Measurements from ENCODE around the gene CFB. TPM values are rescaled to one million over a fixed set of nuclear protein-coding genes. Genes with fewer than 3 reads are reported as not detected.
A peak's percentile ranks its signal among the peaks of the same experiment; 100 is the strongest.

Gene CFB
- total RNA-seq, 1 donor from 2014 or later = 1.4 TPM

DNA sequence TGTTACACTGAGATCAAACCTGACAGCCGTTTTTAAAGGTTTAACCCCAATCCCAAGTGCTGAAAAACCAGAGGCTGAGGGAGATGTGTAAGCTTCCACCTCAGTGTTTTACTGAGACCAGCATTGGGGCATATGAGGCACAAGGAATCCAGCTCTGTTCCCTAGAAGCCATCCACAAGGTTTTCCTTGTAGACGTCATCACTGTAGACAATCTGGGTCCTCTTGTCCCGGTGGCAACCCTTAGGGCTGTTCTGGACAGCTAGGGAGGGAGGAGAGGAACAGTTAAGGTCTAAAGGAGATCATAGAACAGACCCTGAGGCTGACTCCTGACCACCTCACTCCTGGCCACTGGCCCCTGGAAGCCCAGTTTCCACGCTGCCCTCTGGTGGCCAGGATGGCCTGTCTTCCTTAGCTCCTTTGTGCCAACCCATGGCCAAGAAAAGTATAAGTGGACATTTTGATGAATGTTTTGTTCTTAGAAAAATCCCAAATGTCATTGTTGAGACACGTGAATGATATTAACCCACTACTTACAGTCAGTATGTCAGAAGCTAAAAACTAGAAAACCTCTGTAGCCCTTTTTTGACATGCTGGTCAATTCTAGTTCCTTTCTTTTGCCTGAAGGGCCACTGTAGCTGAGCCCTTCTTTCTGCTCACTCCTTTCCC lies 6.4 kb downstream of the CFB start:
- no peak overlapping the region for H3K4me3 ChIP-seq (ENCODE audit: insufficient read depth, low read depth, low read length)
- no peak overlapping the region for H3K4me2 ChIP-seq (ENCODE audit: low read length)
- peaks cover 3% of the 10 kb centered on the region for H4K20me1 ChIP-seq (ENCODE audit: insufficient read depth, low read length)
- no peaks in the 10 kb centered on the region for H3K4me1 ChIP-seq (ENCODE audit: insufficient read depth, low read length)
- H3K27ac Mint-ChIP-seq (ENCODE audit: unreplicated experiment) = no peak overlapping the region
- H3K4me1 Mint-ChIP-seq (ENCODE audit: low read depth, unreplicated experiment) = peaks cover 5% of the 10 kb centered on the region
- H3K9me3 Mint-ChIP-seq (ENCODE audit: unreplicated experiment) = no peaks in the 10 kb centered on the region
- H3K9me3 ChIP-seq (ENCODE audit: insufficient read depth, low read depth, low read length) = no peaks in the 10 kb centered on the region
- TF ChIP-seq EZH2 (IDR thresholded peaks at IDR 0.05; ENCODE audit: insufficient read depth, low read length) (no peak), CTCF (IDR thresholded peaks at IDR 0.05; ENCODE audit: insufficient read depth, low read depth, low read length) (peak; percentile 78)
- peaks cover 36% of the 10 kb centered on the region for H3K36me3 ChIP-seq (ENCODE audit: insufficient read depth, low read length)
- H3K27me3 Mint-ChIP-seq (ENCODE audit: low read depth, unreplicated experiment) = peaks cover 16% of the 10 kb centered on the region
- H3K4me3 Mint-ChIP-seq (ENCODE audit: unreplicated experiment) = no peak overlapping the region
- H3K36me3 Mint-ChIP-seq (ENCODE audit: low read depth, unreplicated experiment) = peaks cover 23% of the 10 kb centered on the region
- H3K27ac ChIP-seq (ENCODE audit: low read depth, low read length) = no peak overlapping the region
- no peak overlapping the region for H2AFZ ChIP-seq (ENCODE audit: low read depth, low read length)
- peaks cover 9% of the 10 kb centered on the region for H3K79me2 ChIP-seq (ENCODE audit: insufficient read depth, low read length)
- peak; percentile 37 for FAIRE-seq
- no peak overlapping the region for H3K9ac ChIP-seq (ENCODE audit: low read length)
- no peaks in the 10 kb centered on the region for H3K27me3 ChIP-seq (ENCODE audit: insufficient read depth, low read length)
- DNase-seq (ENCODE audit: low read depth) = peak; percentile 22

DNA sequence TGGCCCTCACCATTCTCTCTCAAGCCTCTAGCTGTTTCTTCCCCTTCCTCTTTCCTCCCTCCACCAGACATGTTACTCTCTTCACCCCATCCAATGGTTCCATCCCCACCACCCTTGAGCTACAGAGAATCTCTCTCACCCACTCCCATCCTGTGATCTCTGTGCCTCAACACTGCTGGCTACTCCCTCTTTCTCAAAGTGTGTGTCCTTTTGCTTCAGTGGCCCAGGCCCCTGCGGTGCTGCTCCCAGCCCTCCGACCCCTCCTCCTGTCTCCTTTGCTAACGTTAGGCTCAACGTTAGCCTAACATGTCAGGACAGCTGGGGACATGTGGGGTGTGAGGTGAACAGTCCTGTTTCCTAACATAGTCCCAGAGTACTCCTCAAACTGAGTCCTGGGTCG lies 7.0 kb downstream of the CFB start:
- Histone ChIP-seq H3K36me3 (ENCODE audit: insufficient read depth, low read length) (peaks cover 36% of the 10 kb centered on the region), H3K27ac (ENCODE audit: low read depth, low read length) (no peak overlapping the region), H3K4me2 (ENCODE audit: low read length) (no peak overlapping the region), H3K4me1 (ENCODE audit: insufficient read depth, low read length) (peaks cover 4% of the 10 kb centered on the region), H3K79me2 (ENCODE audit: insufficient read depth, low read length) (peaks cover 15% of the 10 kb centered on the region), H3K4me3 (ENCODE audit: insufficient read depth, low read depth, low read length) (no peak overlapping the region), H2AFZ (ENCODE audit: low read depth, low read length) (no peak overlapping the region), H3K9me3 (ENCODE audit: insufficient read depth, low read depth, low read length) (no peaks in the 10 kb centered on the region), H3K27me3 (ENCODE audit: insufficient read depth, low read length) (no peaks in the 10 kb centered on the region), H4K20me1 (ENCODE audit: insufficient read depth, low read length) (peaks cover 4% of the 10 kb centered on the region), H3K9ac (ENCODE audit: low read length) (no peak overlapping the region)
- Mint-ChIP-seq H3K4me3 (ENCODE audit: unreplicated experiment) (no peak overlapping the region), H3K27ac (ENCODE audit: unreplicated experiment) (peak overlapping the region; percentile 12), H3K27me3 (ENCODE audit: low read depth, unreplicated experiment) (peaks cover 11% of the 10 kb centered on the region), H3K36me3 (ENCODE audit: low read depth, unreplicated experiment) (peaks cover 22% of the 10 kb centered on the region), H3K9me3 (ENCODE audit: unreplicated experiment) (no peaks in the 10 kb centered on the region), H3K4me1 (ENCODE audit: low read depth, unreplicated experiment) (peaks cover 11% of the 10 kb centered on the region)
- no peak for TF ChIP-seq CTCF (IDR thresholded peaks at IDR 0.05; ENCODE audit: insufficient read depth, low read depth, low read length)
- TF ChIP-seq EZH2 (IDR thresholded peaks at IDR 0.05; ENCODE audit: insufficient read depth, low read length) = no peak
- FAIRE-seq (no peak), DNase-seq (ENCODE audit: low read depth) (no peak)

- H3K9ac ChIP-seq (ENCODE audit: low read length) = no peak overlapping the region
Observed at GRCh38 chr6:31954511-31954910, 8.6 kb downstream of the CFB start.

More at GRCh38 chr6:31954511-31954910, 8.6 kb downstream of the CFB start:
- H3K27me3 Mint-ChIP-seq (ENCODE audit: low read depth, unreplicated experiment) = no peaks in the 10 kb centered on the region
- Histone ChIP-seq H3K9me3 (ENCODE audit: insufficient read depth, low read depth, low read length) (no peaks in the 10 kb centered on the region), H3K27ac (ENCODE audit: low read depth, low read length) (no peak overlapping the region), H3K4me3 (ENCODE audit: insufficient read depth, low read depth, low read length) (no peak overlapping the region), H3K27me3 (ENCODE audit: insufficient read depth, low read length) (no peaks in the 10 kb centered on the region), H3K79me2 (ENCODE audit: insufficient read depth, low read length) (peaks cover 29% of the 10 kb centered on the region), H3K36me3 (ENCODE audit: insufficient read depth, low read length) (peaks cover 36% of the 10 kb centered on the region), H2AFZ (ENCODE audit: low read depth, low read length) (no peak overlapping the region), H3K4me1 (ENCODE audit: insufficient read depth, low read length) (peaks cover 12% of the 10 kb centered on the region), H4K20me1 (ENCODE audit: insufficient read depth, low read length) (peaks cover 4% of the 10 kb centered on the region), H3K4me2 (ENCODE audit: low read length) (no peak overlapping the region)
- no peak for DNase-seq (ENCODE audit: low read depth)
- FAIRE-seq = no peak
- H3K36me3 Mint-ChIP-seq (ENCODE audit: low read depth, unreplicated experiment) = peaks cover 24% of the 10 kb centered on the region
- peak overlapping the region; percentile 9 for H3K27ac Mint-ChIP-seq (ENCODE audit: unreplicated experiment)
- no peaks in the 10 kb centered on the region for H3K9me3 Mint-ChIP-seq (ENCODE audit: unreplicated experiment)
- no peak overlapping the region for H3K4me3 Mint-ChIP-seq (ENCODE audit: unreplicated experiment)
- peaks cover 9% of the 10 kb centered on the region for H3K4me1 Mint-ChIP-seq (ENCODE audit: low read depth, unreplicated experiment)
- TF ChIP-seq EZH2 (IDR thresholded peaks at IDR 0.05; ENCODE audit: insufficient read depth, low read length) = no peak
- no peak for TF ChIP-seq CTCF (IDR thresholded peaks at IDR 0.05; ENCODE audit: insufficient read depth, low read depth, low read length)
